Fibroblast of lung (primary cell): ENCODE measurements around the gene CATSPERE.

ENCODE experiments used
- EZH2 ChIP-seq: IDR thresholded peaks from 2 replicates; pipeline ENCODE4 v1.5.1; 2012; ENCODE audit warnings: low read length, control low read depth, mild to moderate bottlenecking; ENCODE audit errors: missing control alignments
- TF ChIP-seq, protein P1 (sequence below), 2 donors: IDR thresholded peaks in 1 of 2; conservative IDR thresholded peaks in 1 of 2; 1 replicate in 1 of 2; 2 replicates in 1 of 2; pipeline ENCODE4 v1.5.1; 2011 to 2012; ENCODE audit warnings: low read length in 2 of 2, control low read depth in 1 of 2, inconsistent platforms in 1 of 2, low read depth in 1 of 2, mild to moderate bottlenecking in 1 of 2

DNA sequence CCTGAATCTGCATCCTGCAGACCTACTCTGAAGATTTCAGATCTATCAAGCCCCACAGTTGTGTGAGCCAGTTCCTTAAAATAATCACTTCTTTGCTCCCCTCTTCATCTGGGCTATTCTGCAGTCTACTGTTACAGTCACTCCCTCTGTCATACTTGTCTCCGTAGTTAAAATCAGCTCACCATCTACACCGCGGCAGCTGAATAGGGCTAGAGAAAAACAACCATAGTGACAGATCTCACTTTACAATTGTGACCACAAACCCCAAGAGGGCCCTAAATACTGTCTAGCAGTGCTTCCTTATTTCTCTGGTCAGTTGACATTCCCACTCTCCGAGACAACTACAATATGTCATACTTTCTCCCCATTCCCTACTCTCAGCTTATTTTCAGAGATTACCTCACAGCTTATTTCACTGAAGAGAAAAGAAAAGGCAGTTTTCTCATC, 204.7 kb downstream of the CATSPERE start:
- TF ChIP-seq, protein P1, sequence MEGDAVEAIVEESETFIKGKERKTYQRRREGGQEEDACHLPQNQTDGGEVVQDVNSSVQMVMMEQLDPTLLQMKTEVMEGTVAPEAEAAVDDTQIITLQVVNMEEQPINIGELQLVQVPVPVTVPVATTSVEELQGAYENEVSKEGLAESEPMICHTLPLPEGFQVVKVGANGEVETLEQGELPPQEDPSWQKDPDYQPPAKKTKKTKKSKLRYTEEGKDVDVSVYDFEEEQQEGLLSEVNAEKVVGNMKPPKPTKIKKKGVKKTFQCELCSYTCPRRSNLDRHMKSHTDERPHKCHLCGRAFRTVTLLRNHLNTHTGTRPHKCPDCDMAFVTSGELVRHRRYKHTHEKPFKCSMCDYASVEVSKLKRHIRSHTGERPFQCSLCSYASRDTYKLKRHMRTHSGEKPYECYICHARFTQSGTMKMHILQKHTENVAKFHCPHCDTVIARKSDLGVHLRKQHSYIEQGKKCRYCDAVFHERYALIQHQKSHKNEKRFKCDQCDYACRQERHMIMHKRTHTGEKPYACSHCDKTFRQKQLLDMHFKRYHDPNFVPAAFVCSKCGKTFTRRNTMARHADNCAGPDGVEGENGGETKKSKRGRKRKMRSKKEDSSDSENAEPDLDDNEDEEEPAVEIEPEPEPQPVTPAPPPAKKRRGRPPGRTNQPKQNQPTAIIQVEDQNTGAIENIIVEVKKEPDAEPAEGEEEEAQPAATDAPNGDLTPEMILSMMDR (conservative IDR thresholded peaks at IDR 0.05 in 1 of 2, IDR thresholded peaks at IDR 0.05 in 1 of 2; ENCODE audit: low read depth in 1 of 2, low read length in 2 of 2), result no peak
- no peak for TF ChIP-seq EZH2
